Testis (tissue), 2 donors: Measurements from ENCODE around the gene CDC7.

ENCODE experiments used
- CTCF ChIP-seq, 3 experiments: fragments of 450-650 bp in 2 of 3; fragments of 200-600 bp in 1 of 3; sonication (generic) in 1 of 3; IDR thresholded peaks; one replicate each; pipeline ENCODE4 v1.5.1; 2016 to 2019; ENCODE audit warnings: antibody characterized with exemption in 3 of 3, mild to moderate bottlenecking in 2 of 3, moderate library complexity in 1 of 3
- POLR2A ChIP-seq: fragments of 450-650 bp; IDR thresholded peaks from one replicate; pipeline ENCODE4 v1.6.1; 2017; ENCODE audit warnings: antibody characterized with exemption, mild to moderate bottlenecking, moderate library complexity

DNA sequence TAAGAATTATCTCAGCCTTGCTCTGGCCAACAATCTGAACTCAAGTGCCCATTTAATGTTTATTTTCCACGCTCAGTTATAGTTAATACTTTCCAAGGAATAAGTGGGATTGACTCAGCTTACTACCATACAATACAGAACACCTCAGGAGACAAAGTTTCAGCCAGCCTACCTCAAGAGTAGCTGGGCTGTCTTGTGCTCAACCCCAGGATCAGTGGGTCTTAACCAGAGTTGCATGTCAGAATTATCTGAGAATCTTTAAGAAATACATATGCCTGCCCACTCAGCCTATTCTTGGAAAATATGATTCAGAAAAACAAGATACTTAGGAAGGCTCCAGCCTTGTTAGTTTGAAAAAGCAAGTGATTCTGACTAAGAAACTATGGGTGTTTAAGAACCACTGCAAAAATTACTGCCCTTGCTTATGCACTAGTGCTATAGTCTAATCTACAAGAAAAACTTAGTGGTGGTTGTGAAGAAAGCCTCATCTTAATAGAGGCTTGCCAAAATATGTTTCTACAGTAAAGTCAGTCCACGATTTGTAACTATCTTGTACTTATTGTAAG lies 20.4 kb downstream of the CDC7 start:
- TF ChIP-seq POLR2A: no peak
- TF ChIP-seq CTCF (IDR thresholded peaks at IDR 0.05): no peak
